Left ventricle myocardium inferior (tissue), 1 donor: Measurements from ENCODE around the gene CYP2S1. TPM values are rescaled to one million over a fixed set of nuclear protein-coding genes. Genes with fewer than 3 reads are reported as not detected.

Source experiments
- DNase-seq: peaks from one replicate; pipeline ENCODE4 v3.0.0-alpha.2; 2020
- H3K27ac ChIP-seq: fragments of 200-600 bp; replicated peaks from 2 replicates; pipeline ENCODE4 v1.8.0; 2021
- H3K27me3 ChIP-seq: fragments of 200-600 bp; 2 replicates; pipeline ENCODE4 v1.8.0; 2021; ENCODE audit warnings: low read depth
- H3K36me3 ChIP-seq: fragments of 200-600 bp; 2 replicates; pipeline ENCODE4 v1.8.0; 2021
- H3K4me1 ChIP-seq: fragments of 200-600 bp; 2 replicates; pipeline ENCODE4 v1.8.0; 2021
- H3K4me3 ChIP-seq: fragments of 200-600 bp; 2 replicates; pipeline ENCODE4 v1.8.0; 2021; ENCODE audit warnings: mild to moderate bottlenecking, moderate library complexity
- H3K9me3 ChIP-seq: fragments of 200-600 bp; replicated peaks from 2 replicates; pipeline ENCODE4 v1.8.0; 2021
- intact Hi-C: fragments of 100-400 bp; cut with micrococcal nuclease; formaldehyde crosslinking; loops from one replicate; pipeline ENCODE4 v1.11.0; 2022
- total RNA-seq: library from RNA; stranded (reverse); fragmentation: NEBNext Ultra II Directional; extraction: Animal tissue kit (Norgen Biotek cat#: 25700); gene quantifications from one replicate; pipeline ENCODE4 v1.2.1, GENCODE V29; 2021
- TF ChIP-seq, protein P1 (sequence below): fragments of 200-600 bp; IDR thresholded peaks from 2 replicates; pipeline ENCODE4 v1.8.0; 2021; ENCODE audit warnings: antibody characterized with exemption, mild to moderate bottlenecking, borderline replicate concordance
- donor health status: DM: no; HTN: yes; CAD: no; lungs with severe emphysema.

The CYP2S1 gene
- total RNA-seq, 1 donor from 2014 or later, result 0.44 TPM

DNA sequence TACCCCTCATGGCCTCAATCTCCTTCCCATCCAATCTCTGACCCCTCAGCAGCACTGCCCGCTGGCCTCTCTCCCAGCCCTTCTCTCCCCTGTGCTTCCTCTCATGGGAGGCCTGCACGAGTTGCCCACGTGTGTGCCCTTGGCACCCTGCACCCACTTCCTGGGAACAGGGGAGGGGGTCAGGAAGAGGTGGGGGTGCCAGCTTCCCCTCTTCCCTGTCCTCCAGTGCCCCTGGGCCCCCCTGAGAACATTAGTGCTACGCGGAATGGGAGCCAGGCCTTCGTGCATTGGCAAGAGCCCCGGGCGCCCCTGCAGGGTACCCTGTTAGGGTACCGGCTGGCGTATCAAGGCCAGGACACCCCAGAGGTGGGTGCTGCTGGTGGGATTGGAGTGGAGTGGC, 45.2 kb downstream of the CYP2S1 start:
- no peak overlapping the region for H3K27ac ChIP-seq
- H3K36me3 ChIP-seq, result peaks cover 26% of the 10 kb centered on the region
- intact Hi-C loops, result no loop called here
- H3K4me1 ChIP-seq, result no peaks in the 10 kb centered on the region
- TF ChIP-seq, protein P1, sequence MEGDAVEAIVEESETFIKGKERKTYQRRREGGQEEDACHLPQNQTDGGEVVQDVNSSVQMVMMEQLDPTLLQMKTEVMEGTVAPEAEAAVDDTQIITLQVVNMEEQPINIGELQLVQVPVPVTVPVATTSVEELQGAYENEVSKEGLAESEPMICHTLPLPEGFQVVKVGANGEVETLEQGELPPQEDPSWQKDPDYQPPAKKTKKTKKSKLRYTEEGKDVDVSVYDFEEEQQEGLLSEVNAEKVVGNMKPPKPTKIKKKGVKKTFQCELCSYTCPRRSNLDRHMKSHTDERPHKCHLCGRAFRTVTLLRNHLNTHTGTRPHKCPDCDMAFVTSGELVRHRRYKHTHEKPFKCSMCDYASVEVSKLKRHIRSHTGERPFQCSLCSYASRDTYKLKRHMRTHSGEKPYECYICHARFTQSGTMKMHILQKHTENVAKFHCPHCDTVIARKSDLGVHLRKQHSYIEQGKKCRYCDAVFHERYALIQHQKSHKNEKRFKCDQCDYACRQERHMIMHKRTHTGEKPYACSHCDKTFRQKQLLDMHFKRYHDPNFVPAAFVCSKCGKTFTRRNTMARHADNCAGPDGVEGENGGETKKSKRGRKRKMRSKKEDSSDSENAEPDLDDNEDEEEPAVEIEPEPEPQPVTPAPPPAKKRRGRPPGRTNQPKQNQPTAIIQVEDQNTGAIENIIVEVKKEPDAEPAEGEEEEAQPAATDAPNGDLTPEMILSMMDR, result no peak
- no peaks in the 10 kb centered on the region for H3K9me3 ChIP-seq
- no peak for DNase-seq
- no peak overlapping the region for H3K4me3 ChIP-seq
- H3K27me3 ChIP-seq, result no peaks in the 10 kb centered on the region

DNA sequence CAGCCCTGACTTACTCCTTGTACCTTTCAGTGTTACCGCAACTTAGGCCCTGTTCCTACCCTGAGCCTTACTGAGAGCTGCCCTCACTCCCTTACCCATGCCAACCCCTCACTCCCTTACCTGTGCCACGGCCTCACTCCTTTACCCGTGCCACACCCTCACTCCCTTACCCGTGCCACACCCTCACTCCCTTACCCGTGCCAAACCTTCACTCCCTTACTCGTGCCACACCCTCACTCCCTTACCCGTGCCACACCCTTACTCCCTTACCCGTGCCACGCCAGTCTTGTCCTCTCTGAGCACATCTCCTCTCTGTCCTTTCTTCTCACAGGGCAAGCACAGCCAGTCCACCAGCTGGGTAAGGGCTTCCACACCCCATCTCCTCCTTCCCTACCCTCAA, 46.3 kb downstream of the CYP2S1 start:
- no peak overlapping the region for H3K27ac ChIP-seq
- no peak for DNase-seq
- no peaks in the 10 kb centered on the region for H3K4me1 ChIP-seq
- H3K36me3 ChIP-seq, result peaks cover 26% of the 10 kb centered on the region
- TF ChIP-seq, protein P1, result no peak
- H3K4me3 ChIP-seq, result no peak overlapping the region
- H3K9me3 ChIP-seq, result no peaks in the 10 kb centered on the region
- H3K27me3 ChIP-seq, result no peaks in the 10 kb centered on the region
- intact Hi-C loops, result no loop called here

- intact Hi-C loops, result no loop called here
- H3K36me3 ChIP-seq, result peaks cover 31% of the 10 kb centered on the region
- no peaks in the 10 kb centered on the region for H3K4me1 ChIP-seq
- no peaks in the 10 kb centered on the region for H3K9me3 ChIP-seq
- H3K27me3 ChIP-seq, result no peaks in the 10 kb centered on the region
- TF ChIP-seq, protein P1, result no peak
- no peak for DNase-seq
- no peak overlapping the region for H3K27ac ChIP-seq
- no peak overlapping the region for H3K4me3 ChIP-seq
Observed at GRCh38 chr19:41239961-41240574, 47.0 kb downstream of the CYP2S1 start.

GRCh38 chr19:41241859-41242258, 48.8 kb downstream of the CYP2S1 start:
- Histone ChIP-seq H3K27ac (no peak overlapping the region), H3K27me3 (no peaks in the 10 kb centered on the region), H3K36me3 (peaks cover 47% of the 10 kb centered on the region), H3K9me3 (no peaks in the 10 kb centered on the region), H3K4me1 (no peaks in the 10 kb centered on the region), H3K4me3 (no peak overlapping the region)
- DNase-seq, result no peak
- intact Hi-C loops, result no loop called here
- TF ChIP-seq, protein P1, result no peak

DNA sequence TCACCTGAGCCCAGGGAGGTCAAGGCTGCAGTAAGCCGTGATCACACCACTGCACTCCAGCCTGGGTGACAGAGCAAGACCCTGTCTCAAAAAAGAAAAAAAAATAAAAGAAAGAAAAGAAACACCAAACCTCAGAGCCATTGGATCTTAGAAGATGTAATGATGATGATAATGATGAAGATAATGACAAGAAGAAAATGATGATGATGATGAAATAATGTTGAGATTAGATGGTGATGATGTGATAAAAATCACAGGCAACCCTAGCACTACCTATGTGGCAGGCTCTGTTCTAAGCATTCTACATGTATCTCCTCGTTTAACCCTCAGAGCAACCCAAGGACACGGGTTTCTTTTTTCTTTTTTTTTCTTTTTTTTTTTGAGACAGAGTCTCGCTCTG, 51.1 kb downstream of the CYP2S1 start:
- no peak for DNase-seq
- TF ChIP-seq, protein P1, result no peak
- Histone ChIP-seq H3K4me1 (no peaks in the 10 kb centered on the region), H3K36me3 (peaks cover 52% of the 10 kb centered on the region), H3K27ac (no peak overlapping the region), H3K27me3 (no peaks in the 10 kb centered on the region), H3K9me3 (no peaks in the 10 kb centered on the region), H3K4me3 (no peak overlapping the region)
- intact Hi-C loops, result no loop called here
